Peyer's patch (tissue), 4 donors: Measurements from ENCODE around the gene RASSF4. TPM values are rescaled to one million over a fixed set of nuclear protein-coding genes. Genes with fewer than 3 reads are reported as not detected.

Experiments used
- DNase-seq, 3 donors: peaks; one replicate each; pipeline ENCODE4 v3.0.0-alpha.2; 2017 to 2019
- H3K27ac ChIP-seq, 4 donors: fragments of 200-600 bp; sonication (generic); one replicate each; pipeline ENCODE4 v1.5.1; 2016 to 2019
- H3K27me3 ChIP-seq, 2 donors: fragments of 200-600 bp; sonication (generic); one replicate each; pipeline ENCODE4 v1.5.1; 2019
- H3K36me3 ChIP-seq, 3 donors: fragments of 200-600 bp; sonication (generic); one replicate each; pipeline ENCODE4 v1.5.1; 2016 to 2019
- H3K4me1 ChIP-seq, 4 donors: fragments of 200-600 bp; sonication (generic); one replicate each; pipeline ENCODE4 v1.5.1; 2016 to 2019
- H3K4me3 ChIP-seq, 4 donors: fragments of 200-600 bp; sonication (generic); 1 replicate in 3 of 4; 2 replicates in 1 of 4; pipeline ENCODE4 v1.5.1; 2016 to 2019; ENCODE audit warnings: mild to moderate bottlenecking in 1 of 4
- H3K9me3 ChIP-seq, 4 donors: fragments of 200-600 bp; sonication (generic); one replicate each; pipeline ENCODE4 v1.5.1; 2016 to 2019; ENCODE audit warnings: mild to moderate bottlenecking in 1 of 4
- POLR2A ChIP-seq, 2 donors: fragments of 450-650 bp; IDR thresholded peaks; one replicate each; pipeline ENCODE4 v1.5.1; 2017; ENCODE audit warnings: antibody characterized with exemption in 2 of 2, mild to moderate bottlenecking in 2 of 2, moderate library complexity in 2 of 2
- total RNA-seq, 4 donors: library from RNA; depleted of rRNA; stranded (reverse); fragments of >200 nt; gene quantifications; one replicate each; pipeline ENCODE4 v1.1.0, GENCODE V29; 2016
- TF ChIP-seq, protein P1 (sequence below), 6 experiments: fragments of 450-650 bp in 4 of 6; fragments of 200-600 bp in 2 of 6; sonication (generic) in 1 of 6; IDR thresholded peaks; one replicate each; pipeline ENCODE4 v1.5.1; 2017 to 2019; ENCODE audit warnings: antibody characterized with exemption in 6 of 6, mild to moderate bottlenecking in 3 of 6, moderate library complexity in 1 of 6

Gene RASSF4
- total RNA-seq, 4 donors from 2014 or later, result 62.7 to 99.6 (median 68.2) TPM

DNA sequence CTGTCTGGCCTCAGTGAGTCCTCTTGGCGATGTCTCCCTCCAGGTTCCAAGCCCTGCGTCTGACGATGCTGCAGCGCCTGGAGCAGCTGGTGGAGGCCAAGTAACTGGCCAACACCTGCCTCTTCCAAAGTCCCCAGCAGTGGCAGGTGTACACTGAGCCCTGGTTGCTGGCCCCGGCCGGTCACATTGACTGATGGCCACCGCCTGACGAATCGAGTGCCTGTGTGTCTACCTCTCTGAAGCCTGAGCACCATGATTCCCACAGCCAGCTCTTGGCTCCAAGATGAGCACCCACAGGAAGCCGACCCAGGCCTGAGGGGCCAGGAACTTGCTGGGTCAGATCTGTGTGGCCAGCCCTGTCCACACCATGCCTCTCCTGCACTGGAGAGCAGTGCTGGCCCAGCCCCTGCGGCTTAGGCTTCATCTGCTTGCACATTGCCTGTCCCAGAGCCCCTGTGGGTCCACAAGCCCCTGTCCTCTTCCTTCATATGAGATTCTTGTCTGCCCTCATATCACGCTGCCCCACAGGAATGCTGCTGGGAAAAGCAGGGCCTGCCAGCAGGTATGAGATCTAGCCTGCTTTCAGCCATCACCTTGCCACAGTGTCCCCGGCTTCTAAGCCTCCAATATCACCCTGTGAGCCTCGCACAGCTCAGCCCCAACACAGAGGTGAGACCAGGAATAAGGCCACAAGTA lies 33.8 kb downstream of the RASSF4 start:
- DNase-seq, result no peak
- no peaks in the 10 kb centered on the region for H3K27me3 ChIP-seq
- peak overlapping the region in 3 of 4 donors; percentile 22 to 50 (median 36) for H3K27ac ChIP-seq
- peaks cover 0 to 20% (median 1%) of the 10 kb centered on the region in 4 donors for H3K4me1 ChIP-seq
- H3K36me3 ChIP-seq, result peaks cover 0 to 33% (median 0%) of the 10 kb centered on the region in 3 donors
- no peaks in the 10 kb centered on the region for H3K9me3 ChIP-seq
- TF ChIP-seq POLR2A (IDR thresholded peaks at IDR 0.05), result no peak
- TF ChIP-seq, protein P1, sequence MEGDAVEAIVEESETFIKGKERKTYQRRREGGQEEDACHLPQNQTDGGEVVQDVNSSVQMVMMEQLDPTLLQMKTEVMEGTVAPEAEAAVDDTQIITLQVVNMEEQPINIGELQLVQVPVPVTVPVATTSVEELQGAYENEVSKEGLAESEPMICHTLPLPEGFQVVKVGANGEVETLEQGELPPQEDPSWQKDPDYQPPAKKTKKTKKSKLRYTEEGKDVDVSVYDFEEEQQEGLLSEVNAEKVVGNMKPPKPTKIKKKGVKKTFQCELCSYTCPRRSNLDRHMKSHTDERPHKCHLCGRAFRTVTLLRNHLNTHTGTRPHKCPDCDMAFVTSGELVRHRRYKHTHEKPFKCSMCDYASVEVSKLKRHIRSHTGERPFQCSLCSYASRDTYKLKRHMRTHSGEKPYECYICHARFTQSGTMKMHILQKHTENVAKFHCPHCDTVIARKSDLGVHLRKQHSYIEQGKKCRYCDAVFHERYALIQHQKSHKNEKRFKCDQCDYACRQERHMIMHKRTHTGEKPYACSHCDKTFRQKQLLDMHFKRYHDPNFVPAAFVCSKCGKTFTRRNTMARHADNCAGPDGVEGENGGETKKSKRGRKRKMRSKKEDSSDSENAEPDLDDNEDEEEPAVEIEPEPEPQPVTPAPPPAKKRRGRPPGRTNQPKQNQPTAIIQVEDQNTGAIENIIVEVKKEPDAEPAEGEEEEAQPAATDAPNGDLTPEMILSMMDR (IDR thresholded peaks at IDR 0.05), result no peak
- H3K4me3 ChIP-seq, result no peak overlapping the region

DNA sequence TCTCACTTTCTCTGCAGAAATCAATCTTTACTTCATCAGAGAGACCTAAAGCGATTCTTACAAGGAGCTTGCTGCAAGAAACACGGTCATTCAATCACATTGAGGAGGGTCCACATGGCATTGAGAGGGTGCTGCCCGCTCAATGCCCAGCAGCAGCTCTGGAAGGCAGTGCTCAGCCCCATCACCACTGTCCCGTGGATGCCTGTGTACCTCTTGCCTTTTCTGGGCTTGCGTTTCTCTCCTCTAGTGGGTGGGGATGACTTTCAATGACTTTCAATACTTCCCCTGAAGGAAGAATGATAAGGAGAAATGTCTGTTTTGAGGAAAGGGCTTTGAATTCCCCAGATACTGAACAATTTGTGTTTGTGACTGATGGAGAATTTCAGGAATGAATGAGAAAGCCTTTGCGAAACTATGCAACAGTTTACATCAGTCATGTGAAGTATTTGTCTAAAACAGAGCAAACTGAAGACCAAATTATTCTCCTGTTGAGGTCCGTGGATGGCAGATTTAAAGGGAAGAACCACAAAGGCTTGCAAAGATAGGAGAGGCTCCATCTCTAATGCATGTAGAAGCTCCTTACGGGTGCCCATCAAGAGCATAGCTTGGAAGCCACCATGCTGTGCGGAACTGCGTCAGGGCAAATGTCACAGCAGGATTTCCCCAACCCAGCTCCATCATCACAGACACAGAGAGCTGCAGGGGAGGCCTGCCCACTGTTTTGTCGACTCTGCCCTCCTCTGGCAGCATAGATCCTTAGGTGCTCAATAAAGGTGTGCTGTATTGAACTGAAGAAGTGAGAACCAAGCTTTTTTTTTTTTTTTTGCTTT lies 34.5 kb downstream of the RASSF4 start:
- peak overlapping the region; percentile 22 to 82 (median 38) for H3K27ac ChIP-seq

DNA sequence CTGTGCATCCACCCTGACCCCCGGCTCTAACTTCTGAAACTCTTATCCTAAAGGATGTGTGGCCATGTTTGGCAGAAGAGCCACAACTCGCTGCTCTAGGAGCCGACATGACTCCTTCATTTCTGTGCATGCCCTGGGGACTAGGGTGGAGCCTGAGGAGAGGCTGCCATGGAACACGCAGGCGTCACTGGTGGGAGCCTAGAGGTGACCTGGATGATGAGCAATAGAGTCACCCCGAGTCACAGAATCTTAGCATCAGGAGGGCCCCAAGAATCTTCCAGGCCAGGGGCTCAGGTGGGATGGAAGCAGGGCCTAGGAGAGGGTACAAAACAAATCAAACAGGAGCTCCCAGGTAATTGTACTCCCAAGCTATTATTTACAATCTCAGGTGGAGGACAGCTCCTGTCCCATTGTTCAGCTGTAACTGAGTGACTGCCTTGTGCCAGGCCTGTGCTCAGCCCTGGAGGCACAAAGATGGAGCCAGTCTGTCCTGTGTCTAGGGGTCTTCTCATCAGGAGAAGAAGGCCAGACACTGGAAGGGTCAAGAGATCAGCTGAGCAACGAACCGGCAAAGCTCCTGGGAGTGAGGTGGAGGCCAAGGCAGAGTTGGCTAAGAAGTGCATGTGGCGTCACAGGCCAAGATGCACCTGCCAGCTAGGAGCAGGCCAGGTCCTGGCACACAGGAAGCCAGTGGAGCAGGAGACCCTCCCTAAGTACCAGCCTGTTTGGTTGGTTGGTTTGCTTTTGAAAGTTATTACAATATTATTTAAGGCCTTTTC lies 35.3 kb downstream of the RASSF4 start:
- no peak overlapping the region for H3K4me3 ChIP-seq
- peaks cover 0 to 28% (median 0%) of the 10 kb centered on the region in 3 donors for H3K36me3 ChIP-seq
- peaks cover 0 to 25% (median 2%) of the 10 kb centered on the region in 4 donors for H3K4me1 ChIP-seq
- TF ChIP-seq, protein P1 (IDR thresholded peaks at IDR 0.05), result no peak
- no peak for TF ChIP-seq POLR2A (IDR thresholded peaks at IDR 0.05)
- H3K27ac ChIP-seq, result peak overlapping the region; percentile 40 to 85 (median 74)
- no peaks in the 10 kb centered on the region for H3K27me3 ChIP-seq
- H3K9me3 ChIP-seq, result no peaks in the 10 kb centered on the region
- no peak for DNase-seq

More for the DNA sequence above, 34.5 kb downstream of the RASSF4 start:
- TF ChIP-seq, protein P1 (IDR thresholded peaks at IDR 0.05), result no peak
- no peak for TF ChIP-seq POLR2A (IDR thresholded peaks at IDR 0.05)
- H3K4me1 ChIP-seq, result peaks cover 0 to 20% (median 1%) of the 10 kb centered on the region in 4 donors
- H3K9me3 ChIP-seq, result no peaks in the 10 kb centered on the region
- no peak overlapping the region for H3K4me3 ChIP-seq
- no peak for DNase-seq
- H3K36me3 ChIP-seq, result peaks cover 0 to 28% (median 0%) of the 10 kb centered on the region in 3 donors
- no peaks in the 10 kb centered on the region for H3K27me3 ChIP-seq

DNA sequence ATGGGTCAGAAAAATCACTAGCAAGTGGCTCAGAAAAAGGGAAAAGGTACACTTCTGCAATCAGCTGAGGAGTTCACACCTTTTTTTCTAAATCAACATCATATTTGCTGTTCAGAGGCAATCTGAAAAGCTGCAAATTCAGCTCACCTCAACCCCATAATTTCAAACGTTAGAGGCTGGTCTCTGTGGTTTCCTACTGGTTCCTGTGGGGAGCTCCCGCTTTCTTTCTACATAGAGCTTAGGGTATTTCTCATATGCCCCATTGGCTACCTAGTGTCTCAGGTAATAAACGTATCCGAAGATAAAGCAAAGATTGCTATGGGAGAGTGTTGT lies 35.9 kb downstream of the RASSF4 start:
- Histone ChIP-seq H3K27ac (peak overlapping the region; percentile 40 to 85 (median 74)), H3K9me3 (no peaks in the 10 kb centered on the region), H3K36me3 (peaks cover 0 to 28% (median 0%) of the 10 kb centered on the region in 3 donors), H3K4me3 (no peak overlapping the region), H3K27me3 (no peaks in the 10 kb centered on the region), H3K4me1 (peaks cover 0 to 30% (median 5%) of the 10 kb centered on the region in 4 donors)
- no peak for TF ChIP-seq POLR2A (IDR thresholded peaks at IDR 0.05)
- TF ChIP-seq, protein P1 (IDR thresholded peaks at IDR 0.05), result no peak
- DNase-seq, result no peak
